ENCODE results near the gene PTCH2. TPM values are rescaled to one million over a fixed set of nuclear protein-coding genes. Genes with fewer than 3 reads are reported as not detected.

PTCH2 gene
- total RNA-seq, 2 donors from 2014 or later = 0.22 to 0.24 TPM

DNA sequence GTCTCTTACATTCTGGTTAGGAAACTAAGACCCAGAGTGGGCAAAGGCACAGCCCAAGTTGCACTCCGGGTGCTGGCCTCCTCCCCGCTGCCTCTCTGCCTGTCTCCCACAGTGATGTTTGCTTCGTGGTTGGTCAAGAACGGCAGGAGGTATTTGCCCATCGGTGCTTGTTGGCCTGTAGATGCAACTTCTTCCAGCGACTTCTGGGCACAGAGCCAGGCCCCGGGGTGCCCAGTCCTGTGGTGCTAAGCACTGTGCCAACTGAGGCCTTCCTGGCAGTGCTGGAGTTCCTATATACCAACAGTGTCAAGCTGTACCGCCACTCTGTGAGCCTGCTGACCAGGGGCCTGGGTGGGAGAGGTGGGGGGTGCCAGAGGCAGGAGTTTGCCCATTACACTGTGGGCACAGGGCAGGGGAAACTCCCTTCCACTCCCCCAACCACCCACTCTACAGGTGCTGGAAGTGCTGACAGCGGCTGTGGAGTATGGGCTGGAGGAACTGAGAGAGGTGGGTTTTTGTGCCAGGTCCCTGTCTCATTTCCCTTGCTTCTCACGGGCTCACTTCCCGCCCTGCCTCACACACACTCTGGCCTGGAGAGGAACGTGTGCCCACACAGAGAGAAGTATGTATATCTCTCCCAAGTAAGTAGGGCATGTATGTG, 32.8 kb downstream of the PTCH2 start:
- H3K4me3 ChIP-seq = peak overlapping the region; percentile 9 to 38
- peaks cover 23% of the 10 kb centered on the region for H3K36me3 ChIP-seq
- no peaks in the 10 kb centered on the region for H3K27me3 ChIP-seq
- TF ChIP-seq, protein P1, sequence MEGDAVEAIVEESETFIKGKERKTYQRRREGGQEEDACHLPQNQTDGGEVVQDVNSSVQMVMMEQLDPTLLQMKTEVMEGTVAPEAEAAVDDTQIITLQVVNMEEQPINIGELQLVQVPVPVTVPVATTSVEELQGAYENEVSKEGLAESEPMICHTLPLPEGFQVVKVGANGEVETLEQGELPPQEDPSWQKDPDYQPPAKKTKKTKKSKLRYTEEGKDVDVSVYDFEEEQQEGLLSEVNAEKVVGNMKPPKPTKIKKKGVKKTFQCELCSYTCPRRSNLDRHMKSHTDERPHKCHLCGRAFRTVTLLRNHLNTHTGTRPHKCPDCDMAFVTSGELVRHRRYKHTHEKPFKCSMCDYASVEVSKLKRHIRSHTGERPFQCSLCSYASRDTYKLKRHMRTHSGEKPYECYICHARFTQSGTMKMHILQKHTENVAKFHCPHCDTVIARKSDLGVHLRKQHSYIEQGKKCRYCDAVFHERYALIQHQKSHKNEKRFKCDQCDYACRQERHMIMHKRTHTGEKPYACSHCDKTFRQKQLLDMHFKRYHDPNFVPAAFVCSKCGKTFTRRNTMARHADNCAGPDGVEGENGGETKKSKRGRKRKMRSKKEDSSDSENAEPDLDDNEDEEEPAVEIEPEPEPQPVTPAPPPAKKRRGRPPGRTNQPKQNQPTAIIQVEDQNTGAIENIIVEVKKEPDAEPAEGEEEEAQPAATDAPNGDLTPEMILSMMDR (IDR thresholded peaks at IDR 0.05) = no peak
- peaks cover 0 to 84% of the 10 kb centered on the region in 2 donors for H3K4me1 ChIP-seq
- no peaks in the 10 kb centered on the region for H3K9me3 ChIP-seq
- peak overlapping the region; percentile 94 to 96 for H3K27ac ChIP-seq
- no peak for DNase-seq (ENCODE audit: low spot score)

DNA sequence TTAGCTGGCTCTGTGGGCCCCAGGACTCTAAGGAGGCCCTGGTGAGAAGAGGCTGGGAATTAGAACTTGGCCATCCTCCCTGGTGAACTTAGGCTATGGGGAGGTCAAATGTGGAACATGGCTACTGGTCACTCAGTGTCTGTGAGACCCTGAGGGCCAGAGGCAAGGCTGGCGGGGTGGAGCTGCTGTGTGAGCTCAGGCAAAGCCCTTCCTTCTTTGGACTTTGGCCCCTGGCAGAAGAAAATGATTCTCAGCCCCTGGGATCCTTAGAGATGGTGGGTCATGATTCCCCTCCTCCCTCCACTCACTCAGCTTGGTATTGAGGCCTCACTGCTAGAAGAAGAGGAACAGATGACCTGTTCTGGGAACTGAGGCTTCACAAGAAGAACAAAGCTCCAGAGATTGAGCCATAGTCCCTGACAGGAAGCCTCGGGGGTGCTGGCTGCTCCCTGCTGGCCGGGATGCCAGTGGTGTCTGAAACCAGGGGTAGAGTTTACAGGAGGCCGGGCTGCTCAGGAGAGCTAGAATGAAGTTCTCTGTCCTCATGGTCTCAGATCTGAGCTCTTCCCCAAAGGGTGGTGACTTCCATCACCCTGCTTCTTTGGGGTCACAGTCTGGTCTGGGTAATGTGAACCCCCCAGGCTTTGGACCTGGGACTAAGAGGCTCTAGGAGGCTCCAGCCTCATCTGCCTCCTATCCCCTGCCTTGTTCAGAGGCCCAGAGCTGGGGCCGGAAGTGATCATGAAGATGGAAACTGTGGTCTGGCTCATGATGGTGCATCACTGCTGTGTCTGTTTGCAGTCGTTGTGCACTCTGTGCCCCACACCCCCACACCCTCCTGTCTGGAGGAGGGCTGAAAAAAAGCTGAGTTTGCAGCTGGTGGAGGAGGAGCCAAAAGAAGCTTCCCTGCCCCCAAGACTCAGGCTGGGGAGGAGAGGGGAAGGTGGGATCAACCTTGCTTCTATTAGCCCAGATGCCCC, 33.8 kb downstream of the PTCH2 start:
- TF ChIP-seq, protein P1 (IDR thresholded peaks at IDR 0.05) = no peak
- H3K9me3 ChIP-seq = no peaks in the 10 kb centered on the region
- DNase-seq (ENCODE audit: low spot score) = no peak
- peak overlapping the region; percentile 24 to 38 for H3K4me3 ChIP-seq
- H3K36me3 ChIP-seq = peaks cover 32% of the 10 kb centered on the region
- H3K4me1 ChIP-seq = peaks cover 0 to 91% of the 10 kb centered on the region in 2 donors
- peak overlapping the region; percentile 94 to 96 for H3K27ac ChIP-seq
- H3K27me3 ChIP-seq = no peaks in the 10 kb centered on the region

DNA sequence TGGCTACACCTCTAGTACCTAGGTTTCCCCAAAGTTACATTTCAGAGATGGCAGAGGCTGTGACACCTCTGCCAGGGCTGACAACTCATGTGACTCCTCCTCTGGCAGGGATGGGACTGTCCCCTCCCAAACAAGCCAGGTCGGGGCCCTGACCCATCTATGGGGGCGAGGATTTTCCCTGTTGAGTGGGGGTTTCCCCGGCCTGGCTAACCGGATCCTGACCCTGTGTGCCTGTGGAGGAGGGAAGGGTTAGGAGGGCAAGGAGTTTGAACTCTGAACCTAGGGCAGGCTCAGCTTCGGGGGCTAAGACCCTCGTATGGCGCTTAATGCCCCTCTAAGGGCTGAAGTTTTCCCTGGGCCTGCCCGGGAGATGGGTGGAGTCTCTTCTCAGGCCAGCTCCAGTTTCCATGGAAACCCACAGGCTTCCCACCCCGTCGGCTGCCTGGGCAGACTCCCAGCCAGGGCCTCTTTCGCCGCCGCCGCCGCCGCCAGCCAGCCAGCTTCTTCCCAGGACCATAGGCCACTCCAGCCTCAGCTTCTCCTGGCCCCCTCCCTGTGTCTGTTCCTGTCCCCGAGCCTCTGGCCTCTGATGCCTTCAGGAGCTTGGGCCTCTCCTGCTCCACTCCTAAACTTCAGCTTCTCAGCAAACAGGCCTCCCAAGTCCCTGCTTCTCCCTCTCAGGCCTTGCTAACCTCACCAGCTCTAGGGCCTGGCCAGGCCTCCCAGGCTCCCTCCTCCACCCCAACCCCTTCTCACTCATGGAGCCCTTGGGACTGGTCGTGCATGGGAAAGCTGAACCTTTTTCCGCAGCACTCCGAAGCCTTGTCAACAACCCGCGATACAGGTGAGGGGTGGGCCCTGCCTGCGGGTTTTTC, 34.8 kb downstream of the PTCH2 start, which contains the start of gene BTBD19:
BTBD19 (plus strand) TSS at position 461 of the 875 bp plus-strand sequence; CDS start at position 759, 298 bp downstream.
- DNase-seq (ENCODE audit: low spot score) = peak; percentile 92
- H3K4me1 ChIP-seq = peaks cover 0 to 95% of the 10 kb centered on the region in 2 donors

DNA sequence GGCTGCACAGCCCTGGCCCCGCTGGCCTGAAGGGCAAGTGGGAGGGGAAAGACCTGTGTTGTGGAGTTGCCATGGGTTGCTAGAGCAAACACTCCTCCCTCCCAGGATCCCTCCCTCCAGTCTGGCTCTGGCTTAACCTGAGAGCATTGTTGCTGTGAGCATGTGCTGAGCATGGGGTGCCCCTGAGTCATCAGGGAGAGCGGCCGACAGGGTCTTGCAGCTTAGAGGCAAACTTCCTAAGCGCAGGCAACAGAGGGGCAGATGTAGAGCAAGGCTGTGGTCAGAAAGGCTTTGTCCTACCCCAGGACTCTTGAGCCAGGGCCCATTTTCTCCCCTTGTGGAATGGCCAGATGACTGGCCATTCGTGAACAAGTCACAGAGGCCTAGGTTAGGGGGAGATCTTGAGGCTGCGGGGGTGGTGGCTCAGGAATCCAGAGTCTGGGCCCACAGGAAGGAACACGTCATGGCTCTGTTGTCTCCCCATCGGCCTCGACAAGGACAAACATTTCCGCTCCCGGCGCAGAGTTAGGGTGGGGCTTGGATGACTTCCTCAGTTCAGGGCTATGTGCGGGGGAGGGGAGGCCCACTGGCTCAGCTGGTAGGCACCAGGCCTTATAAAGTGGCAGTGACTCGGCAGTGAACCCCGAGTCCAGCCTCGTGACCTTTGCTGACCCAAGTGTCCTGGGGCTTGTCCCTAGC, 35.5 kb downstream of the PTCH2 start:
- TF ChIP-seq, protein P1 (IDR thresholded peaks at IDR 0.05) = no peak

More for the DNA sequence above, 34.8 kb downstream of the PTCH2 start, which contains the start of gene BTBD19:
- Histone ChIP-seq H3K9me3 (no peaks in the 10 kb centered on the region), H3K27me3 (no peaks in the 10 kb centered on the region), H3K27ac (peak within 1 kb of the TSS; percentile 94 to 96), H3K36me3 (peaks cover 41% of the 10 kb centered on the region), H3K4me3 (peak within 1 kb of the TSS; percentile 24 to 38)
- TF ChIP-seq, protein P1 (IDR thresholded peaks at IDR 0.05) = no peak

More for the DNA sequence above, 35.5 kb downstream of the PTCH2 start:
- Histone ChIP-seq H3K36me3 (peaks cover 43% of the 10 kb centered on the region), H3K27me3 (no peaks in the 10 kb centered on the region), H3K4me1 (peaks cover 0 to 95% of the 10 kb centered on the region in 2 donors), H3K27ac (peak overlapping the region; percentile 94 to 96), H3K4me3 (peak overlapping the region in 1 of 2 donors; percentile 38), H3K9me3 (no peaks in the 10 kb centered on the region)
- DNase-seq (ENCODE audit: low spot score) = peak; percentile 99
